HUDEP-2 (cell line): ENCODE data around the gene SAA1.
"Not testable (repeated sequence)": the region's sequence is repeated elsewhere in the genome, so short reads cannot be mapped to it uniquely, and the experiment has no call there.

ENCODE experiments used
- DNase-seq, 76 experiments: peaks; one replicate each; lab custom pipeline; 2025; ENCODE audit not compliant: unreplicated experiment in 76 of 76; lab: John Stamatoyannopoulos, UW

The SAA1 gene

GRCh38 chr11:18265949-18266348, at the start of gene SAA1:
Gene SAA1 (plus strand): TSS chr11:18266264. CDS start chr11:18266888, 624 bp downstream.
- no peak for DNase-seq

DNA sequence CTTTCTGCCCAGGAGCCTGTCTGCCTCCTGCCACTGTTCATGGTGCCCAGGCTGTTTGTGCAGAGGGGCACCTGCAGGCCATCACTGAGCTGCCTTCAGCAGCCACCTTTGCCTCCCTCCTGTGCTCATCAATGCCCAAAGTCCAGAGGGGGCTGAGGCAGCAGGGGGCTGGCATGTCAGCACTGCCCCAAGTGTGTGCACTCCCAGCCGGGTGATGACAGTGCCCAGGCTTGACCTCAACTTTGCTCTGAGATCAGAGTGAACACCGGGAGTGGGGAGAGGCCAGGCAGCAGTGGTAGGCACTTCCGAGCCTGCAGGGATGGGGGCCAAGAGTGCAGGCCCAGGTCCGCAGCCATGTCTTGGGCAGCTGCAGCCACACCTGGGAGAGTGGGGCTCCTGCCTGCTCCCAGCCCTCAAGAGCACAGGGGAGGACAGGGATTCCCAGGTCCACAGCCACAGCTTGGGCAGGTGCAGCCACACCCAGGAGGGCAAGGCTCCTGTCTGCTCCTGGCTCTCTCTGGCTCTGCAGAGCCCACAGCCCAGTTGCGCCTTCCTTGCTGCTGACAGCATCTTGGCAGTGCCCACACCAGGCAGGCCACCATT, 44.7 kb upstream of the SAA1 start:
- DNase-seq, result no peak

DNA sequence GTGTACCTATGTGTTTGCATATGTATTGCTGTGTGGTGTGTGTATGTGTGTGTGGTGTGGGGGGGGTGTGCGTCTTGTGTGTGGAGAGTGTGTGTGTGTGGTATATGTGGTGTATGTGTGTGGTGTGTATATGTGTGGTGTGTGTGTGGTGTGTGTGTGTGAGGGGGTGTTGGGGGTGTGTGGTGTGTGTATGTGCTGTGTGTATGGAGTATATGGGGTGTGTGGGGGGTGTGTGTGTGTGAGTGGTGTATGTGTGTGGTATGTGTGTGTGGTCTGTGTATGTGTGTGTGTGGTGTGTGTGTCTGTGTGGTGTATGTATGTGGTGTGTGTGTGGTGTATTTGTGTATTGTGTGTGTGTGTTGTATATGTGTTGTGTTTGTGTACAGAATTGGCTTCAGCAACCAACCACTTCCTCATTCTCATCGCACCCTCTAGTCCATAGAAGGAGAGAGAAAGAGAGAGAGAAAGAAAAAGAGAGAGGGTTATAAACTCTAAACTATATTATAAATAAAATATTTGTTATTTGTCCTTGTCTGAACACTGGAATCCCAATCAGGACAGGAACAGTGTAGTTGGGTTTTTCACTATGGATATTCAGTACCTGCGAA, 43.1 kb upstream of the SAA1 start:
- no peak for DNase-seq

DNA sequence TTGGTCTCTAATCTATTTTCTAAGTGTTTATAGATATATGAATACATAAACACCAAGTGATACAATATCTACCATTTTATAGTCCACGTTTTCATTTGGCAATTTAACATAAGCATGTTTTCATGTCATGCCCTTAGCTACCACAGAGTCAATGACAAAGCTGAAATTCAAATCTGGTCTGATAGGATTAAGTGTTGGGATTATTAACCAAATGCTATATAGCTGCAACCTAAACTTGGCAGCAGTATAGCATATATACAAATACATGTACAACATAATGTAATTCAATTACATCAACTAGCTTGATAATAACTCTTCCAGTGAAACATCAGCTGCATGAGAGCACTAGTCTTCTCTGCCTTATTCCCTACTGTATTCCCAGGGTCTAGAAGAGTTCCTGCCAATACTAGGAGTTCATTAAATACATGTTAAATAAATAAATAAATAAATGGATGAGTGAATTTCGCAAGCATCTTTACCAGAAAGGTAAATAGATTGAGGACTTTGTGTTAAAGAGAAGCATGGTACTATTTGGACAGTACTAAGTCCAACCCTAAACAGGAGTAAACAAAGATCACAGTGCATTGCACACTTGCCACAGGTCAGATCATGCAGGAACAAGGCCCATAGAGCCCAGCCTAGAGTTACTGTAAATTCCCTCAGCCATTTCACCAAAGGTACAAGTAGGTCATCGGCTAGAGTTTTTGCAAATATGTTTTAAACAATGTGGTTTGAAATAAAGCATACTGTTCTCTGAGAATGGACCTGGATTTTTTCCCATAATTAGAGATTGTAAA, 42.3 kb upstream of the SAA1 start:
- no peak for DNase-seq

DNA sequence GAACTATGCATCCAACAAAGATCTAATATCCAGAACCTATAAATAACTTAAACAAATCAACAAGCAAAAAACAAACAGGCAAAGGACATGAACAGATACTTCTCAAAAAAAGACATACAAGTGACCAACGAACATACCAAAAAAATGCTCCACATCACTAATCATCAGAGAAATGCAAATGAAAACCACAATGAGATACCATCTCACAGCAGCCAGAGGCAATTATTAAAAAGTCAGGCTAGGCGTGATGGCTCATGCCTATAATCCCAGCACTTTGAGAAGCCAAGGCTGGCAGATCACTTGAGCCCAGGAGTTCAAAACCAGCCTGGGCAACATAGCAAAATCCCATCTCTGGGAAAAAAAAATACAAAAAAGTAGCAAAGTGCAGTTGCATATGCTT, 40.2 kb upstream of the SAA1 start:
- no peak for DNase-seq

DNA sequence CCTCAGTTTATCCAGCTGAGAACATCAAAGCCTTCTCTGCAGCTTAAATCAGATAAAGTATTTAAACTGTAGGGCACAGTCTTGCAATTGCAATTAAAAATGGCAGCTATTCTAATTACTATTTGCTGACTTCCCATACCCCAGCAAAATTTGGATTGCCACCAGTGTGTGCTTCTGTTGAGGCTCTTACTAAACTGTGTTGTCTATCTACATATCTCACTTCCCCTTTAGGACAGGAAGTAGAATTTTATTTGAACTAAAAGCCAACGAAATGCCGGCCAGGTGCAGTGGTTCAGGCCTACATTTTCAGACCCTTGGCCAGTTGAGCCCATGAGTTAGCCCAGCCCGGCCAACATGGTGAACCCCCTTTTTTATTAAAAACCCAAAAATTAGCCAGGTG, 36.6 kb upstream of the SAA1 start:
- no peak for DNase-seq

DNA sequence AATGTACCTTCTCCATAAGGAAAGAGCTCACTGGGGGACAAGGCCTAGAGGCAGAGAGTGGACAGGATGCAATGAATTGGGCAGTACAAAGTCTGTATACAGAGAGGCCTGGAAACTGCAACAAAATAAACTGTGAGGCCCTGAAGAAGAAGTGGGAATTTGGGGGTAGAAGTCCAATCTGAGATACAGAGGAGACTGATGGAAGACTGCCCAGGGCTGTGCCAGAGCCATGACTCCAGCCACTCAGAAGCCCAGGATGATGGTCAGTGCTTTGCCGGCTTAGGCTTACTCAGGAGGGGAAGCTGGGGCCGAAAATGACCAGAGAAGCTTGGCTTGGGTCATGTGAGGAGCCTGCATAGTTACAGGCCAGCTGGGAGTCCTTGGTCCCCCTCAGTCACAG, 35.2 kb upstream of the SAA1 start:
- no peak for DNase-seq

DNA sequence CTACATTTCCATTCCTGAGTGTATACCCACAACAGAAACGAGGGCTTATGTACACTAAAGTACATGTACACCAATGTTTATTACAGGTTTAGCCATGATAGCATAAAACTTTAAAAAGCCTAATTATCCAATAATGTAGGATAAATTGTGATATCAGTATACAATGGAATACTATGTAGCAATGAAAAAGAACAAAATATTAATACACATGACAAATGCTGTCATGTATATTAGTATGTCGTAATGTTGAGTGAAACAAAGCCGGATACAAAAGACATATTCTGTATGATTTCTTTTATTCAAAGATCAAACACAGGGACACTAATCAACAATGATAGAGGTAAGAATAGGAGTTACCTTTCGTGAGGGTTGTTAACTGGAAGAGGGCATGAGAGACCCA, 32.2 kb upstream of the SAA1 start:
- no peak for DNase-seq

DNA sequence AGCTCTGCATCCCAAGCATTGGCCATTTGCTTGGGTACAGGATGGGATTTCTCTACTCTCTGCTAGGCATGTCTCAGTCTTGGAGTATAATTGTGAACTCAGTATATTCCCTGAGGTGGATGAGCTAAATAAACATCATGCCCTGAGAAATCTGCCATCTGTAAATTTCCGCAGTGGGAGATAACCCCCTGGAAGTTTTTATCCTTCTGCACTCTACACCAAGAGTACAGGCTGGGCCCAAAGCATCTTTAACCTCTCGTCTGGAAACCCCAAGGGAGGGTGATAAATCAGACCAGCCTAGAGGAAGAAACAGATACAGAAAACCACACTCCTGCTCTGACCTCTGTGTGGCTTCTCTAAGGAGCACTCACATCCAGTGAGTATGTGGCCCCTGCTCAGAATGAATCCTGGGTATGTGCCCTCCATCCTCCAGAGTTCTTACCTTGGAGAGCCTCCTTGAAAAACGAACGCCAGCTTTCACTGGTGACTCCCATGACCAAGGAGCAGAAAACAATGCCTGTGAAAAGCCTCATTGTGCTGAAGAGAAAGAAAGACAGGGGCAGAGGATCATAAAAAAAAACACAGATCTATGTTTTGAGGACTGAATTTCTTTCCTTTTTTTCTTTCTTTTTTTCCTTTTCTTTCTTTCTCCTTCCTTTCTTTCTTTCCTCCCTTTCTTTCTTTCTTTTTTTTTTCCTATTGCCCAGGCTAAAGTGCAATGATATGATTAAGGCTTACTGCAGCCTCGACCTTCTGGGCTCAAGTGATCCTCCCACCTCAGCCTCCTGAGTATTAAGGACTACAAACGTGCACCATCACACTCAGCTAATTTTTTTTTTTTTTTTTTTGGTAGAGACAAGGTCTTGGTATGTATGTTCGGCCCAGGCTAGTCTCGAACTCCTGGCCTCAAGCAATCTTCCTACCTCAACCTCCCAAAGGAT, 30.4 kb upstream of the SAA1 start:
- DNase-seq, result no peak

GRCh38 chr11:18236664-18237356, 29.3 kb upstream of the SAA1 start, which contains the start of gene SAA4:
Gene SAA4 (minus strand): TSS chr11:18236802. CDS start chr11:18235926, 876 bp downstream.
- no peak for DNase-seq

GRCh38 chr11:18239655-18240054, 26.4 kb upstream of the SAA1 start:
- no peak for DNase-seq

GRCh38 chr11:18243783-18244362, 22.2 kb upstream of the SAA1 start:
- peak in 59 of 76 experiments; percentile 2 to 73 (median 32) for DNase-seq

- no peak for DNase-seq
Observed at GRCh38 chr11:18245396-18245795, 20.7 kb upstream of the SAA1 start.

DNA sequence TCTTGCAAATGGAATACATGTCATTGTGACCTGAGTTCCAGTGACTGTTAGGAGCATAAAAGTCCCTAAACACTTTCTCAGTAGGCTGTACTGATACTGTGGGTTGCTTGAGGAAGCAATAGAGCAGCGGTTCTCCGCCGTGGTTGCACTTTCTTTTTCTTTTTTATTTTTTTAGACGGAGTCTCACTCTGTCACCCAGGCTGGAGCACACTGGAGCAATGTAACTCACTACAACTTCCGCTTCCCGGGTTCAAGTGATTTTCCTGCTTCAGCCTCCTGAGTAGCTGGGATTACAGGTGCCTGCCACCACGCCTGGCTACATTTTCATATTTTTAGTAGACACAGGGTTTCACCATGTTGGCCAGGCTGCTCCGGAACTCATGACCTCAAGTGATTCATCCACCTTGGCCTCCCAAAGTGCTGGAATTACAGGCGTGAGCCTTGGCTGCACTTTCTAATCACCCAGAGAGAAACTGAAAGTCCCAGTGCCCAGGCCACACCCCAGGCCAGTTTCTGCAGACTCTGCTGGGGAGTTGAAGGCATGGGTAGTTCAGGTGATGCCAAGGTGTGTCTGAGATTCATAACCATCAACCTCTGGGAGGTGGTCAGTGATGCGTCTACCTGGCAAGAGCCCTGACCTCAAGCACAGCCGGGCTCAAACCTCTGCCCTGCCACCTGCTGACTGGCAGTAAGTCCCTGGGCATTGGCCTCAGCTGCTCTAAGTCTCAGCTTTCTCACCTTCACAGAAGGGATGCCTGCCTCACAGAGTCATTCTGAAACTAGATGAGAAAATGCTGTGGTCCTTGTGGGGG, 19.5 kb upstream of the SAA1 start:
- not testable (repeated sequence) for DNase-seq

DNA sequence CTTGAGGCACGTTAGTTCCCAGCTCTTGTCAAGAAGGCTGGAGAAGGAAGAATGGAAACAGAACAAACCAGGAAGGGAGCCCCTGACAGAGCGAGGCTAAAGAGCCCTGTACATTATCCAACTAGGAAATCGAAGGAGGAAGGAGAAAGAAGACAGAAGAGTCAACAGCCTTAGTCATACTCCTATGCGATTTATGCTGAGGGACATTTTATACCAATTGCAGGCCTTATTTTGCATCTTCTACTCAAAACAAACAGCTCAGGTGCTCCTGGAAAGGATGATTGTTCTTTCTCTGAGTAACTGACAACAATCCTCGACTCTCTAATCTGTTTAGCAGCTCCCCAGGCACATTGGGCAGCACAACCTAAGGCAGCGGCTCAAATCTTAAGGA, 18.9 kb upstream of the SAA1 start:
- not testable (repeated sequence) for DNase-seq

- no peak for DNase-seq
Observed at GRCh38 chr11:18248561-18248960, 17.5 kb upstream of the SAA1 start, which contains the start of gene SAA2. Gene SAA2 (minus strand): TSS chr11:18248668. CDS start chr11:18248011, 657 bp downstream.

DNA sequence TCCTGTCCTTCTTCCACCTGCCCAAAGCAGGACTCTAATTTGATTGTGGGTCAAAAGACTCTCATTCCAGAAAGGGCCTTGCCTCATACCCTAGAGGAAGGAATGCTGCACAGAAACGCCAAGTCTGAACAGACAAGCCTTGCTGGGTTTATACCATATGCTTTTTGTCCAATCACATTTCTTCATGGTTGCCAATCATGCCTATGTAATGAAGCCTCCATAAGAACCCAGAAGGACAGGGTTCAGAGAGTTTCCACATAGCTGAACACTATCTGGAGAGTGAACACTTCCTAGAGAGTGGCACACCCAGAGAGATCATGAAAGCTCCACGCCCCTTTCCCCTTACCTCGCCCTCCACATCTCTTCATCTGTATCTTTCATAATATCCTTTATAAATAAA, 12.8 kb upstream of the SAA1 start:
- no peak for DNase-seq

DNA sequence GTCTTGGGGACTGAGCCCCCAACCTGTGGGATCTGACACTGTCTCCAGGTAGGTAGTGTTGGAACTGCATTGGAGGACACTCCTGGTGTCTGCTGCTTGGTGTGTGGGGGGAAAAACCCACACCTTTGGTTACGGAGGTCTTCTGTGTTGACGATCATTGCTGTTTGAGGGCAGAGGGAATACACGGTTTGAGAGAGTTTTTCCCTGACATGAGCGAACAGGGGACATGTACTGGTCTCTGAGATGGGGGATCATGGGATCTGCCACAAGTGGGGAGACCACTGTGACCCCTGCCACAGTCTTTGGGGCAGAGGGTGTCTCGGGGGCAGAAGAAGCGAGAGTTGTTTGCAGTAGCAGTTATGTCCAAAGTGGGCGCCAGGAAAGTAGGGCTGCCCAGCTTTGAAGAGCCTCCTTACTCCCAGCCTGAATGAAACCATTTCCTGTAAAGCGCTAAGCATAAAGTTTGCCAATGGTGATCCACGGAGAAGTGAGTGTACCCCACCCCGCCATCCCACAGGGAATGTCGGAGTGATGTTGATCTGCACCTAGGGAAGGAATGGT, 12.2 kb upstream of the SAA1 start:
- DNase-seq, result no peak
